H9 (cell line): Measurements from ENCODE around the gene CDK5RAP1. TPM values are rescaled to one million over a fixed set of nuclear protein-coding genes. Genes with fewer than 3 reads are reported as not detected.

Source experiments
- DNase-seq: peaks from one replicate; pipeline ENCODE4 v3.0.0-alpha.2; 2017
- H2AFZ ChIP-seq: one replicate; pipeline ENCODE4 v1.6.1; 2013; ENCODE audit warnings: mild to moderate bottlenecking, low read length, control low read depth, moderate library complexity
- H2AK5ac ChIP-seq: 2 replicates; pipeline ENCODE4 v1.6.1; 2013; ENCODE audit warnings: low read length, control low read depth, mixed read lengths; ENCODE audit not compliant: insufficient read length
- H2BK120ac ChIP-seq: one replicate; pipeline ENCODE4 v1.6.1; 2013; ENCODE audit warnings: low read depth, mild to moderate bottlenecking, low read length, control low read depth, inconsistent platforms; ENCODE audit not compliant: poor library complexity, severe bottlenecking
- H2BK12ac ChIP-seq: 2 replicates; pipeline ENCODE4 v1.6.1; 2013; ENCODE audit warnings: low read length, control low read depth, mixed read lengths, low read depth; ENCODE audit not compliant: insufficient read length
- H2BK15ac ChIP-seq: 2 replicates; pipeline ENCODE4 v1.6.1; 2013; ENCODE audit warnings: low read depth, low read length, control low read depth
- H2BK20ac ChIP-seq: one replicate; pipeline ENCODE4 v1.6.1; 2013; ENCODE audit warnings: low read depth, mild to moderate bottlenecking, low read length, control low read depth, inconsistent platforms; ENCODE audit not compliant: poor library complexity, severe bottlenecking
- H2BK5ac ChIP-seq: 2 replicates; pipeline ENCODE4 v1.6.1; 2013; ENCODE audit warnings: low read length, control low read depth, mixed read lengths; ENCODE audit not compliant: insufficient read length
- H3K14ac ChIP-seq: 2 replicates; pipeline ENCODE4 v1.6.1; 2013; ENCODE audit warnings: low read length, control low read depth; ENCODE audit not compliant: insufficient read depth
- H3K18ac ChIP-seq: 2 replicates; pipeline ENCODE4 v1.6.1; 2013; ENCODE audit warnings: low read depth, mild to moderate bottlenecking, mixed read lengths, low read length, control low read depth; ENCODE audit not compliant: insufficient read length
- H3K23ac ChIP-seq: 2 replicates; pipeline ENCODE4 v1.6.1; 2013; ENCODE audit warnings: low read length, control low read depth, mixed read lengths, low read depth; ENCODE audit not compliant: insufficient read length
- H3K23me2 ChIP-seq: 2 replicates; pipeline ENCODE4 v1.6.1; 2013; ENCODE audit warnings: low read depth, mild to moderate bottlenecking, mixed read lengths, low read length, control low read depth; ENCODE audit not compliant: insufficient read length, poor library complexity, severe bottlenecking
- H3K27ac ChIP-seq: 2 replicates; pipeline ENCODE4 v1.5.1; 2013; ENCODE audit warnings: low read length, control low read depth, mixed read lengths, low read depth; ENCODE audit not compliant: insufficient read length
- H3K27me3 ChIP-seq: 2 replicates; pipeline ENCODE4 v1.6.1; 2013; ENCODE audit warnings: low read length, control low read depth, inconsistent platforms; ENCODE audit not compliant: insufficient read depth
- H3K4ac ChIP-seq: 2 replicates; pipeline ENCODE4 v1.6.1; 2013; ENCODE audit warnings: low read depth, mild to moderate bottlenecking, control low read depth, inconsistent platforms, low read length, moderate library complexity
- H3K4me1 ChIP-seq: 2 replicates; pipeline ENCODE4 v1.6.1; 2013; ENCODE audit warnings: low read length, control low read depth, inconsistent platforms; ENCODE audit not compliant: insufficient read depth
- H3K4me2 ChIP-seq: 2 replicates; pipeline ENCODE4 v1.6.1; 2013; ENCODE audit warnings: low read length, control low read depth, mixed read lengths; ENCODE audit not compliant: insufficient read length, insufficient read depth
- H3K56ac ChIP-seq: 2 replicates; pipeline ENCODE4 v1.6.1; 2013; ENCODE audit warnings: low read depth, mild to moderate bottlenecking, mixed read lengths, low read length, control low read depth; ENCODE audit not compliant: insufficient read length
- H3K79me1 ChIP-seq: 2 replicates; pipeline ENCODE4 v1.6.1; 2013; ENCODE audit warnings: low read depth, mild to moderate bottlenecking, moderate library complexity, low read length, control low read depth, inconsistent platforms; ENCODE audit not compliant: insufficient read depth, poor library complexity, severe bottlenecking
- H3K79me2 ChIP-seq: 2 replicates; pipeline ENCODE4 v1.6.1; 2013; ENCODE audit warnings: low read length, control low read depth, inconsistent platforms; ENCODE audit not compliant: insufficient read depth
- H3K9ac ChIP-seq: 2 replicates; pipeline ENCODE4 v1.6.1; 2013; ENCODE audit warnings: low read length, control low read depth, mixed read lengths; ENCODE audit not compliant: insufficient read length; ENCODE audit errors: extremely low read depth
- H3K9me3 ChIP-seq: one replicate; pipeline ENCODE4 v1.6.1; 2013; ENCODE audit warnings: low read depth, low read length, inconsistent platforms; ENCODE audit not compliant: control insufficient read depth
- H3T11ph ChIP-seq: one replicate; pipeline ENCODE4 v1.6.1; 2013; ENCODE audit warnings: mild to moderate bottlenecking, low read length, control low read depth, inconsistent platforms
- H4K20me1 ChIP-seq: one replicate; pipeline ENCODE4 v1.6.1; 2013; ENCODE audit not compliant: control insufficient read depth, insufficient read length, insufficient read depth
- H4K5ac ChIP-seq: 2 replicates; pipeline ENCODE4 v1.6.1; 2013; ENCODE audit warnings: low read depth, mild to moderate bottlenecking, mixed read lengths, low read length, control low read depth; ENCODE audit not compliant: insufficient read length
- H4K8ac ChIP-seq: replicated peaks from 2 replicates; pipeline ENCODE4 v1.6.1; 2013; ENCODE audit warnings: low read length, control low read depth, mixed read lengths, low read depth; ENCODE audit not compliant: insufficient read length
- H4K91ac ChIP-seq: 2 replicates; pipeline ENCODE4 v1.6.1; 2013; ENCODE audit warnings: low read depth, mild to moderate bottlenecking, moderate library complexity, mixed read lengths, low read length, control low read depth; ENCODE audit not compliant: insufficient read length
- H3K27ac Mint-ChIP-seq, 3 experiments: 2 replicates in 2 of 3; 3 replicates in 1 of 3; pipeline ENCODE4 v1.8.0; 2020 to 2021; ENCODE audit warnings: mixed read lengths in 3 of 3, mild to moderate bottlenecking in 1 of 3, moderate library complexity in 1 of 3
- H3K27me3 Mint-ChIP-seq: 2 replicates; pipeline ENCODE4 v1.8.0; 2021; ENCODE audit warnings: low read depth, mild to moderate bottlenecking, moderate library complexity, mixed read lengths
- H3K36me3 Mint-ChIP-seq, 3 experiments: 2 replicates in 2 of 3; 3 replicates in 1 of 3; pipeline ENCODE4 v1.8.0; 2020 to 2021; ENCODE audit warnings: low read depth in 3 of 3, mixed read lengths in 3 of 3; ENCODE audit not compliant: insufficient read depth in 1 of 3
- H3K4me1 Mint-ChIP-seq, 2 experiments: 2 replicates each; pipeline ENCODE4 v1.8.0; 2020; ENCODE audit warnings: mixed read lengths in 2 of 2
- H3K4me3 Mint-ChIP-seq, 2 experiments: 2 replicates in 1 of 2; 3 replicates in 1 of 2; pipeline ENCODE4 v1.8.0; 2020 to 2021; ENCODE audit warnings: mild to moderate bottlenecking in 2 of 2, mixed read lengths in 2 of 2, moderate library complexity in 1 of 2
- H3K9me3 Mint-ChIP-seq, 2 experiments: 2 replicates in 1 of 2; 3 replicates in 1 of 2; pipeline ENCODE4 v1.8.0; 2020; ENCODE audit warnings: mild to moderate bottlenecking in 2 of 2, mixed read lengths in 2 of 2, moderate library complexity in 1 of 2
- WGBS: extraction: QIAGEN DNeasy Blood & Tissue Kit; methylation state at CpG from one replicate; pipeline ENCODE4 v1.1.7; 2013; ENCODE audit warnings: missing lambda C conversion rate, low lambda C conversion rate, mixed read lengths; ENCODE audit not compliant: insufficient read length; ENCODE audit errors: extremely low coverage; 5-methylcytosine and 5-hydroxymethylcytosine counted together
- total RNA-seq: library from RNA; stranded (reverse); gene quantifications from 2 replicates; pipeline ENCODE4 v1.2.1, GENCODE V29; 2021
- TF ChIP-seq, protein P1 (sequence below): fragments of 200-600 bp; sonication (generic); conservative IDR thresholded peaks from 3 replicates; pipeline ENCODE4 v1.8.0; 2021; ENCODE audit warnings: antibody characterized with exemption, mild to moderate bottlenecking

Gene CDK5RAP1
- total RNA-seq, 1 experiment from 2014 or later, result 66.4 TPM

DNA sequence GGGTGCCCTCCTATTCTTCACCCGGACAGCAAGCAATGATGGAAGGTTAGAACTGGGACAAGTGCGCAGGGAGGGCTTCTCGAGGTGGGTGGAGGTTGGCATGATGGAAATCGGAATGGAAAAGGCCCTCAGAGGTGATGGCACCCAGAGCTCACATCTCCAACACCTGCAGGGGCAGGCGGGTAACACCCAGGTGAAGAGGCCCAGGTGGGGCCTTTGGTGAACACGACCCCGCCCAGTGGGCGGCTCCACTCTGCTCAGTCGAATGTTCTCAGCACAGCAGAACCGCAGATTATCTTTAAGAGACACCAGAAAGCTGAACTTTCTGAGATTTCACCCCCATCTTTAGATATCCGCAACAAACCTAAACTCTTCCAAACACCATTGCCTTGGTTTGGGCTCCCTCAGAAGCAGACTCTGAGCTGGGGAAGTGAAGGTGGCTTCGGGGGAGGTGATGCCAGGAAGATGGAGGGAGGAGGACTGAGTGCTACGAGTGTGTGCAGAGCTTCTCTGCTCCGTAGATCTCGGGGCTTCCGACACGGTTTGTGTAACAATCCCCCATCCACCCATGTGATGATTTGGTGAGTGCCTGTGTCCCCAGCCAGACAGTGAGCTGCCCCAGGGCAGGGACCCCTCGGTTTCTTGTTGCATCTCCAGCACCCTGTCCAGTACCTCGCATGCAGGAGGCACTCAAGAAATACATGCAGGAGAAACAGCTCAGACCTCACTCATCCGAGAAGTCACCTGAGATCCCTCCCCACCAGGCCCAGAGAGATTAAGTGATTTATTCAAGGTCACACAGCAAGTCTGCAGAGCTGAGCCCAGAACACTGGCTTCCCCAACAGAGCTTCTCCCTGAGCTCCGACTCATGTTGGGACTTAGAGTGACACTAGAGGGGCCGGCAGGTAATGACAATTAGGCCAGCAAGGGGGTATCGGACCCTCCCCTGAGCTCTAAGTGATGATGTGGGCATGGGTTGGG, 72.9 kb downstream of the CDK5RAP1 start:
- Histone ChIP-seq H4K91ac (no peak overlapping the region), H3K14ac (no peak overlapping the region; the same call in 1 of the 2 replicates), H3K4me1 (no peaks in the 10 kb centered on the region), H2BK15ac (no peak overlapping the region), H3K18ac (no peak overlapping the region), H2BK12ac (no peak overlapping the region), H3K4ac (no peak overlapping the region), H3K9ac (no peak overlapping the region), H4K20me1 (no peaks in the 10 kb centered on the region), H2BK20ac (no peak overlapping the region), H4K5ac (no peak overlapping the region), H2BK120ac (no peak overlapping the region), H3K79me2 (no peaks in the 10 kb centered on the region), H3K4me2 (no peak overlapping the region), H2BK5ac (no peak overlapping the region), H2AFZ (no peak overlapping the region), H3T11ph (no peak overlapping the region), H2AK5ac (no peak overlapping the region), H3K79me1 (no peaks in the 10 kb centered on the region), H3K27me3 (no peaks in the 10 kb centered on the region), H3K56ac (no peak overlapping the region), H3K9me3 (no peaks in the 10 kb centered on the region), H3K23ac (no peak overlapping the region), H3K23me2 (no peaks in the 10 kb centered on the region), H3K27ac (no peak overlapping the region), H4K8ac (no peak overlapping the region)
- Mint-ChIP-seq H3K27me3 (peaks cover 6% of the 10 kb centered on the region), H3K27ac (no peak overlapping the region), H3K36me3 (no peaks in the 10 kb centered on the region; a peak in 1 of 7 replicates), H3K4me1 (peaks cover 7 to 16% of the 10 kb centered on the region in 2 experiments; a peak in 2 of 4 replicates), H3K4me3 (no peak overlapping the region), H3K9me3 (no peaks in the 10 kb centered on the region)
- DNase-seq, result no peak
- WGBS, result no CpG with 5 or more reads among the region's 23 CpGs
- TF ChIP-seq, protein P1, sequence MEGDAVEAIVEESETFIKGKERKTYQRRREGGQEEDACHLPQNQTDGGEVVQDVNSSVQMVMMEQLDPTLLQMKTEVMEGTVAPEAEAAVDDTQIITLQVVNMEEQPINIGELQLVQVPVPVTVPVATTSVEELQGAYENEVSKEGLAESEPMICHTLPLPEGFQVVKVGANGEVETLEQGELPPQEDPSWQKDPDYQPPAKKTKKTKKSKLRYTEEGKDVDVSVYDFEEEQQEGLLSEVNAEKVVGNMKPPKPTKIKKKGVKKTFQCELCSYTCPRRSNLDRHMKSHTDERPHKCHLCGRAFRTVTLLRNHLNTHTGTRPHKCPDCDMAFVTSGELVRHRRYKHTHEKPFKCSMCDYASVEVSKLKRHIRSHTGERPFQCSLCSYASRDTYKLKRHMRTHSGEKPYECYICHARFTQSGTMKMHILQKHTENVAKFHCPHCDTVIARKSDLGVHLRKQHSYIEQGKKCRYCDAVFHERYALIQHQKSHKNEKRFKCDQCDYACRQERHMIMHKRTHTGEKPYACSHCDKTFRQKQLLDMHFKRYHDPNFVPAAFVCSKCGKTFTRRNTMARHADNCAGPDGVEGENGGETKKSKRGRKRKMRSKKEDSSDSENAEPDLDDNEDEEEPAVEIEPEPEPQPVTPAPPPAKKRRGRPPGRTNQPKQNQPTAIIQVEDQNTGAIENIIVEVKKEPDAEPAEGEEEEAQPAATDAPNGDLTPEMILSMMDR, result no peak
